AG04450 (cell line): ENCODE data around the gene MYMK. TPM values are rescaled to one million over a fixed set of nuclear protein-coding genes. Genes with fewer than 3 reads are reported as not detected.

Source experiments
- CTCF ChIA-PET: fragments of 300-600, 350-600 bp; formaldehyde crosslinking; extraction: SDS; loops from one replicate; lab custom pipeline; 2022; ENCODE audit warnings: antibody characterized with exemption, inconsistent platforms; lab: Charles Lee
- POLR2A ChIA-PET: fragments of 350-600 bp; formaldehyde crosslinking; extraction: SDS; loops from one replicate; lab custom pipeline; 2021; ENCODE audit warnings: antibody characterized with exemption, inconsistent platforms; lab: Yijun Ruan, JAX
- DNase-seq: peaks from one replicate; pipeline ENCODE4 v3.0.0-alpha.2; 2011; ENCODE audit warnings: low read depth, low spot score
- H3K27ac ChIP-seq: one replicate; pipeline ENCODE4 v1.5.1; 2012; ENCODE audit warnings: low read depth, low read length, control low read depth
- H3K27me3 ChIP-seq: one replicate; pipeline ENCODE4 v1.6.0; 2012; ENCODE audit warnings: low read length; ENCODE audit not compliant: control insufficient read depth, insufficient read depth
- H3K4me3 ChIP-seq: 2 replicates; pipeline ENCODE4 v1.5.1; 2011; ENCODE audit warnings: mild to moderate bottlenecking, low read depth, low read length, control low read depth
- H3K9me3 ChIP-seq: 2 replicates; pipeline ENCODE4 v1.5.1; 2012; ENCODE audit warnings: low read length; ENCODE audit not compliant: control insufficient read depth, insufficient read depth
- polyA plus RNA-seq: library from polyadenylated mRNA; depleted of rRNA; stranded (reverse); fragments of >200 nt; gene quantifications from 2 replicates; pipeline ENCODE4 v1.2.3, GENCODE V29; 2011
- TF ChIP-seq, protein P1 (sequence below): IDR thresholded peaks from 2 replicates; pipeline ENCODE4 v1.5.1; 2011; ENCODE audit warnings: low read depth, low read length, control low read depth, inconsistent platforms

The MYMK gene
- polyA plus RNA-seq, 1 experiment: not detected

DNA sequence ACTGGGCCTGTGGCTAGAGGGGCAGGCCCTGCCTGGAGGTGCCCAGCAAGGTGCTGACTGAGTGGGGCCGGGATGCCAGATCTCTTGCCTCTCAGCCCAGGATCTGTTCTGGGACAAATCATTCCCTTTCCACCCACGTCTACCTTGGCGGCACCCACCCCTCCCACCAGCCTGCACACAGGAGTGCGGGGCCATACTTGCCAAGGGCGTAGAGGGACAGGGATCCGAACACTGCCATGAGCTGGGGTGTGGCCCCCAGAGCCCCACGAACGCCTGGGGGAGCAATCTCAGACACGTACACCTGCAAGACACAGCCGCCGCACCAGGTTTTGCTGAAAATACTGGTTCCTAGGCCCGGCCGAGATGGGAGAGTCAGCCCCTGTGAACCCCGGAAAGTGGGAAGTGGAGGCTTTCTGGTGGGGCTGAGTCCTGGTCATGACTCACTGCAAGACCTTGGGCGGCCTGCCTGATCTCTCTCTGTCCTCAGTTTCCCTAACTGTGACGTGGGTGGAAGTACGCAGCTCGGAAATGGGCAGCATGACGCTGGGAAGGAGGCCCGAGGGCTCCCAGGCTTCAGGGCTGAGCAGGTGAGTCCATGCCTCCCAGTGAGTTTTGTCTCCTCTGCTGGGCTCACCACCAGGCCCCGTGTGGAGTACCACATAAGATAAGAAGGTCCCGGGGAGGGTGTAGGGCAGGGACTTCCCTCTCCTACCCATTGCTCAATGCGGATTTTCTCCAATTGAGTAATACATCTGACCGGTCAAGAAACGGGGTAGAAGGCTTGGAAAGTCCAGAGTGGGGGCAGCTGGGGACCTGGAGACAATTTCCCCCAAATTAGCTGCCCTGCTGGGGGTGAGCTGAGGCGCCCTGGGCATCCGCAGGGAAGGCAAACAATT is 48.5 kb downstream of the MYMK start:
- H3K9me3 ChIP-seq: no peaks in the 10 kb centered on the region; the same call in 1 of the 2 replicates
- peaks cover 5% of the 10 kb centered on the region for H3K27me3 ChIP-seq
- H3K27ac ChIP-seq: no peak overlapping the region
- ChIA-PET POLR2A (no interaction called here), CTCF (no interaction called here)
- TF ChIP-seq, protein P1, sequence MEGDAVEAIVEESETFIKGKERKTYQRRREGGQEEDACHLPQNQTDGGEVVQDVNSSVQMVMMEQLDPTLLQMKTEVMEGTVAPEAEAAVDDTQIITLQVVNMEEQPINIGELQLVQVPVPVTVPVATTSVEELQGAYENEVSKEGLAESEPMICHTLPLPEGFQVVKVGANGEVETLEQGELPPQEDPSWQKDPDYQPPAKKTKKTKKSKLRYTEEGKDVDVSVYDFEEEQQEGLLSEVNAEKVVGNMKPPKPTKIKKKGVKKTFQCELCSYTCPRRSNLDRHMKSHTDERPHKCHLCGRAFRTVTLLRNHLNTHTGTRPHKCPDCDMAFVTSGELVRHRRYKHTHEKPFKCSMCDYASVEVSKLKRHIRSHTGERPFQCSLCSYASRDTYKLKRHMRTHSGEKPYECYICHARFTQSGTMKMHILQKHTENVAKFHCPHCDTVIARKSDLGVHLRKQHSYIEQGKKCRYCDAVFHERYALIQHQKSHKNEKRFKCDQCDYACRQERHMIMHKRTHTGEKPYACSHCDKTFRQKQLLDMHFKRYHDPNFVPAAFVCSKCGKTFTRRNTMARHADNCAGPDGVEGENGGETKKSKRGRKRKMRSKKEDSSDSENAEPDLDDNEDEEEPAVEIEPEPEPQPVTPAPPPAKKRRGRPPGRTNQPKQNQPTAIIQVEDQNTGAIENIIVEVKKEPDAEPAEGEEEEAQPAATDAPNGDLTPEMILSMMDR: no peak
- no peak overlapping the region for H3K4me3 ChIP-seq
- no peak for DNase-seq

DNA sequence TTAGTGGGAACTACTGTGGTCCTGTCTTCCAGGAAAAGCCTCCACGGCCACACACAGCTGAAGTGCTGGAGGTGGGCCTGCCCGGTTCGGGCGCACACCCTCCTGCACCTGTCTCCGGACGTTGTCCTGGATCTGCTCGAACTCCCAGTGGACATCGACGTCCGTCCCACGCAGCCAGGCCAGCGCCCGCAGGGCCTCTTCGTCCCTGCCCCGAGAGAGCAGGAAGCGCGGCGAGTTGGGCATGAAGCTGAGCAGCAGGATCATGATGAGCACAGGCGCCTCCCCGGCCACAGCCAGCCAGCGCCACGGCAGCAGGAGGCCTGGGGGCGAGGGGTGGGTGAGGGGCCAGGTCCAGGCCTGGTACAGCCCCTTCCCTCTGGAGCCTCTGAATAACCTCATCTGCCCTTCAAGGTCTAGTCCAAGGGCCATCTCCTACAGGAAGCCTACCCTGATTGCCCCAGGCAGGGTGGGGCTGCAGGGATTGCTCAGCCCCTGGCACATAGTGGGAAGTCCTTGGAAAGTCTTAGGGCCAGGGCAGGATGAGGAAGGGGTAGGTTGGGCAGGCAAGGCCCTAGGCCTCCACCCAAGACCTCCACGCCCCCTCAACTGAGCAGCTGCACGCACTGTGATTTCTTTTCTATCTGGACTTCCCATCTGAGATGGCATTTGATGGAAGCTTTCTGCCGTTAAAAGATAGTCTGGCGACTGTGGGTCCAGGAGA is 49.3 kb downstream of the MYMK start:
- POLR2A ChIA-PET: no interaction called here
- TF ChIP-seq, protein P1: no peak
- CTCF ChIA-PET: interaction anchor here (0.6 to 1.8 kb wide), 2 partner anchors 11 to 16 kb away, joined by 3 to 4 read pairs; partner anchors contain the start of gene CACFD1
- H3K4me3 ChIP-seq: no peak overlapping the region
- no peak overlapping the region for H3K27ac ChIP-seq
- no peaks in the 10 kb centered on the region; the same call in 1 of the 2 replicates for H3K9me3 ChIP-seq
- DNase-seq: no peak
- peaks cover 4% of the 10 kb centered on the region for H3K27me3 ChIP-seq

DNA sequence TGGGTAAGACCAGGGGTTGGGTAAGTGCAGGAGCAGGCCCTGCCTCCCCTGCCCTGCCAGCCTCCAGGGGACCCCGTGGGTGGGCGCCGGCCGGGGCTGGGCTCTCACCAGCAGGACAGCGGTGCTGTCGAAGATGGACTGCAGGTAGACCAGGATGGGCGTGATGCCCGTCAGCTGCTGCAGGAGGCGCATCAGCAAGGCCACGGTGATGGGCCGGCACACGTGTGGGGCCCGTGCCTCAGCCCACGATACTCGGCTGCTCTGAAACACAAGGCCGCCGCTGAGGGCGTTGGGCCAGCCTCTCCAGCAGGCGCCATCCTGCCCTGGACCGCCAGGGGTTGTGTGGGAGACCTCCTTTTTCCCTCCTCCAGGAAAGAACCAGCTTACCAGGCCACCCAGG is 49.9 kb downstream of the MYMK start:
- Histone ChIP-seq H3K9me3 (no peaks in the 10 kb centered on the region; the same call in 1 of the 2 replicates), H3K27ac (no peak overlapping the region), H3K4me3 (no peak overlapping the region), H3K27me3 (peaks cover 4% of the 10 kb centered on the region)
- TF ChIP-seq, protein P1: no peak
- no peak for DNase-seq
- ChIA-PET CTCF (interaction anchor here (0.6 to 1.8 kb wide), 2 partner anchors 12 to 15 kb away, joined by 3 to 4 read pairs; partner anchors contain the start of gene CACFD1), POLR2A (no interaction called here)

DNA sequence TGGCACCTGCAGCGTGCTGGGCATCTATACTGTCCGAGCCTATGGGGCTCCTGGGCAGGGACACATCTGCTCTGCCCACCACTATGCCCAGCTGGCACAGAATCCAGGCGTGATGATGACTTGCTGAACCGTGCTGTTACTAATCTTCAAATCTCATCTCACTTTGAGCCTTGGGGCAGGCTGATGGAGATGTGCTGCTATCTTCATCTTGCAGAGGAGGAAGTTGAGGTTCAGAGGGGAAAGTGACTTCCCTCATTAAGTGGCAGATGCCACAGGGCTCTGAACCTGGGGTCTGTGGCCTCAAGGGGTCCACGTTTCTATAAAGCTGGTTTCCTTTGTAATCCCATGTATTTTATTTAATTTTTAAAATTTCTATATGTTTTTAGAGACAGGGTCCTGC is 50.5 kb downstream of the MYMK start:
- CTCF ChIA-PET: interaction anchor here (1.8 kb wide), 1 partner anchor 12 kb away, joined by 3 read pairs; no protein-coding TSS in a partner anchor
- Histone ChIP-seq H3K27me3 (peaks cover 4% of the 10 kb centered on the region), H3K27ac (no peak overlapping the region), H3K4me3 (no peak overlapping the region), H3K9me3 (no peaks in the 10 kb centered on the region; the same call in 1 of the 2 replicates)
- TF ChIP-seq, protein P1: no peak
- POLR2A ChIA-PET: no interaction called here
- DNase-seq: no peak
